Peyer's patch (tissue), 4 donors: ENCODE results near the gene ACAT2.

ENCODE experiments used
- POLR2A ChIP-seq, 2 donors: fragments of 450-650 bp; IDR thresholded peaks; one replicate each; pipeline ENCODE4 v1.5.1; 2017; ENCODE audit warnings: antibody characterized with exemption in 2 of 2, mild to moderate bottlenecking in 2 of 2, moderate library complexity in 2 of 2
- TF ChIP-seq, protein P1 (sequence below), 6 experiments: fragments of 450-650 bp in 4 of 6; fragments of 200-600 bp in 2 of 6; sonication (generic) in 1 of 6; IDR thresholded peaks; one replicate each; pipeline ENCODE4 v1.5.1; 2017 to 2019; ENCODE audit warnings: antibody characterized with exemption in 6 of 6, mild to moderate bottlenecking in 3 of 6, moderate library complexity in 1 of 6

- TF ChIP-seq, protein P1, sequence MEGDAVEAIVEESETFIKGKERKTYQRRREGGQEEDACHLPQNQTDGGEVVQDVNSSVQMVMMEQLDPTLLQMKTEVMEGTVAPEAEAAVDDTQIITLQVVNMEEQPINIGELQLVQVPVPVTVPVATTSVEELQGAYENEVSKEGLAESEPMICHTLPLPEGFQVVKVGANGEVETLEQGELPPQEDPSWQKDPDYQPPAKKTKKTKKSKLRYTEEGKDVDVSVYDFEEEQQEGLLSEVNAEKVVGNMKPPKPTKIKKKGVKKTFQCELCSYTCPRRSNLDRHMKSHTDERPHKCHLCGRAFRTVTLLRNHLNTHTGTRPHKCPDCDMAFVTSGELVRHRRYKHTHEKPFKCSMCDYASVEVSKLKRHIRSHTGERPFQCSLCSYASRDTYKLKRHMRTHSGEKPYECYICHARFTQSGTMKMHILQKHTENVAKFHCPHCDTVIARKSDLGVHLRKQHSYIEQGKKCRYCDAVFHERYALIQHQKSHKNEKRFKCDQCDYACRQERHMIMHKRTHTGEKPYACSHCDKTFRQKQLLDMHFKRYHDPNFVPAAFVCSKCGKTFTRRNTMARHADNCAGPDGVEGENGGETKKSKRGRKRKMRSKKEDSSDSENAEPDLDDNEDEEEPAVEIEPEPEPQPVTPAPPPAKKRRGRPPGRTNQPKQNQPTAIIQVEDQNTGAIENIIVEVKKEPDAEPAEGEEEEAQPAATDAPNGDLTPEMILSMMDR (IDR thresholded peaks at IDR 0.05) = no peak
- no peak for TF ChIP-seq POLR2A (IDR thresholded peaks at IDR 0.05)
Observed at GRCh38 chr6:159826004-159826403, 64.2 kb downstream of the ACAT2 start.
